Stimulated activated naive B cell treated with anti-CD40 and anti-IgM and Interleukin-4, amounts not matched to agents 10 μg/mL and 1 μg/mL and 100 μg/mL, for 72 hours (primary cell): ENCODE data around the gene ACOT13.
"Not testable (repeated sequence)": the region's sequence is repeated elsewhere in the genome, so short reads cannot be mapped to it uniquely, and the experiment has no call there.

Experiments
- ATAC-seq, 2 donors: fragments of 150-1000 bp; cut with Tn5 transposase; replicated peaks; 2 replicates each; pipeline ENCODE4 v1.10.0; 2021; ENCODE audit warnings: moderate library complexity in 1 of 2
- DNase-seq: peaks from one replicate; pipeline ENCODE4 v3.0.0; 2021
- H3K27ac Mint-ChIP-seq: one replicate; pipeline ENCODE4 v1.8.0; 2022; ENCODE audit warnings: mild to moderate bottlenecking, mixed read lengths
- H3K27me3 Mint-ChIP-seq, 2 donors: one replicate each; pipeline ENCODE4 v1.8.0; 2022; ENCODE audit warnings: mixed read lengths in 2 of 2
- H3K36me3 Mint-ChIP-seq, 2 donors: one replicate each; pipeline ENCODE4 v1.8.0; 2022; ENCODE audit warnings: mixed read lengths in 2 of 2, mild to moderate bottlenecking in 1 of 2
- H3K4me1 Mint-ChIP-seq, 2 donors: one replicate each; pipeline ENCODE4 v1.8.0; 2022; ENCODE audit warnings: mixed read lengths in 2 of 2, mild to moderate bottlenecking in 1 of 2
- H3K4me3 Mint-ChIP-seq, 2 donors: one replicate each; pipeline ENCODE4 v1.8.0; 2022; ENCODE audit warnings: mild to moderate bottlenecking in 2 of 2, mixed read lengths in 2 of 2, moderate library complexity in 1 of 2
- H3K9me3 Mint-ChIP-seq, 2 donors: one replicate each; pipeline ENCODE4 v1.8.0; 2022; ENCODE audit warnings: mixed read lengths in 2 of 2, mild to moderate bottlenecking in 1 of 2

Gene ACOT13

DNA sequence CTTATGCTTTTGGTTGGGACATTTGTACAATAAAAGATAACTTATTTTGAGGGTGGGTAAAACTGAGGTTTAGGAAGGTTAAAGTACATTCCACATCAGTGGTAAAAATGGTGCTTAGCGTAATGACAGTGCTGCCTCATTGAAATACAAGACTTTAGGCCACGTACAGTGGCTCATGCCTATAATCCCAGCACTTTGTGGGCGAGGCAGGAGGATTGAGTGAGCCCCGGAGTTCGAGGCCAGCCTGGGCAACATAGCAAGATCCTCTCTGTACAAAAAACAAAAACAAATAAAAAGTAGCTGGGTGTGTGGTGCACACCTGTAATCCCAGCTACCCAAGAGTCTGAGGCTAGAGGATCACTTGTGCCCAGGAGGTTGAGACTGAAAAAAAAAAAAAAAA, 18.6 kb upstream of the ACOT13 start:
- no peak overlapping the region for H3K4me3 Mint-ChIP-seq
- no peak overlapping the region for H3K27ac Mint-ChIP-seq
- H3K27me3 Mint-ChIP-seq, result no peaks in the 10 kb centered on the region
- H3K36me3 Mint-ChIP-seq, result peaks cover 3 to 12% of the 10 kb centered on the region in 2 donors
- DNase-seq (no peak), ATAC-seq (no peak)
- no peaks in the 10 kb centered on the region for H3K9me3 Mint-ChIP-seq
- peaks cover 10 to 17% of the 10 kb centered on the region in 2 donors for H3K4me1 Mint-ChIP-seq

DNA sequence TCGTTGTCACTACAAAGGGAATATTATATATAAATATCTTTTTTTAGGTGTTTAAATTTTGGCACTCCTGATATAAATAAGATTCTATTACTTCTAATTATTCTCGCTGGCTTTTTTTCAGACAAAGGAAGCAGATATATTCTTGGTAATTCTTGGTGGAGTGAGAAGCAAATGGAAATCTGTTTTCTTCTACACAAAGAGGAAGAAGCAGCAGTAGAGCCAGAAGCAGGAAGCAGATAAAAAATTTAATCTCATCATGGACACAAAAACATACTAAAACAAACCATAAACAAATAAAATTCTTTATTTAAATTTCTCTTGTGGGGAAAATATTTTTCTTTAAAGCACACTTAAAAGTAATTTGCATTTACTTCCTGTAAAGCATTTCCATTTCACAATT, 17.2 kb upstream of the ACOT13 start:
- no peak overlapping the region for H3K27ac Mint-ChIP-seq

DNA sequence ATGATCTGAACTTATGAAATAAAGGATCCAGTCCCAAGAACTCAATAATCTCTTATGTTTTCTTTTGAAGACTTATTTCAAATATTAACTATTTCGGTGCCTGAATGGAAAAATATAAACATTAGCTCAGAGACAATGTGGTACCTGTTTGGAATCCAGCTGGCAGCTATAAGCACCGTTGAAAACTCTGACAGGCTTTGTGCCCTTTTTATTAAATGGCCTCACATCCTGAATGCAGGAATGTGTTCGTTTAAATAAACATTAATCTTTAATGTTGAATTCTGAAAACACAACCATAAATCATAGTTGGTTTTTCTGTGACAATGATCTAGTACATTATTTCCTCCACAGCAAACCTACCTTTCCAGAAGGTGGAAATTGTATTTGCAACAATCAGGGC, 16.5 kb upstream of the ACOT13 start:
- peaks cover 6 to 19% of the 10 kb centered on the region in 2 donors for H3K36me3 Mint-ChIP-seq
- H3K9me3 Mint-ChIP-seq, result no peaks in the 10 kb centered on the region
- ATAC-seq, result no peak

More for the DNA sequence above, 17.2 kb upstream of the ACOT13 start:
- no peak for DNase-seq
- Mint-ChIP-seq H3K4me3 (no peak overlapping the region), H3K27me3 (no peaks in the 10 kb centered on the region), H3K36me3 (peaks cover 6 to 19% of the 10 kb centered on the region in 2 donors), H3K4me1 (peaks cover 10 to 17% of the 10 kb centered on the region in 2 donors), H3K9me3 (no peaks in the 10 kb centered on the region)
- ATAC-seq, result no peak

DNA sequence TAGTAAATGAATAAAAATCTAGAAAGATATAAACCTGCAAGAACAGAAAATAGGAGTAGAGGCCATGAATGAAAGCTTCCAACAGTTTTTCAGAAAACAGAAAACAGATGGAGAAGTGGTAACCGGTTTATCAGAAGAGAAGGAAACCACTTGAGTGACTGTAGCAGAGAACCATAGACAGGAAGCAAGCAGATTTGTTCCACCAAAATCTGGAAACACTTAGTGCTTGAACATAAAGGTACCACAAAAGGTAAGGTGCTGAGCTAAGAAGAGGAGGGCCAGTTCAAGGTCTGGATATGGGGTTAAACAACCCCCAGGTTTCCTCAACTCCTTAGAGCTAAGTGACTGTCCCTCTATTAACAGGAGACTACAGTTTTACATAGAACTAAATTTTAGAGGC, 11.7 kb upstream of the ACOT13 start:
- no peak overlapping the region for H3K4me3 Mint-ChIP-seq
- H3K27ac Mint-ChIP-seq, result no peak overlapping the region
- peaks cover 8 to 12% of the 10 kb centered on the region in 2 donors for H3K4me1 Mint-ChIP-seq
- ATAC-seq (no peak), DNase-seq (no peak)
- H3K36me3 Mint-ChIP-seq, result peaks cover 12 to 46% of the 10 kb centered on the region in 2 donors
- no peaks in the 10 kb centered on the region for H3K9me3 Mint-ChIP-seq
- H3K27me3 Mint-ChIP-seq, result no peaks in the 10 kb centered on the region

More for the DNA sequence above, 16.5 kb upstream of the ACOT13 start:
- Mint-ChIP-seq H3K27ac (no peak overlapping the region), H3K27me3 (no peaks in the 10 kb centered on the region), H3K4me1 (peaks cover 8 to 15% of the 10 kb centered on the region in 2 donors), H3K4me3 (no peak overlapping the region)
- DNase-seq, result no peak

DNA sequence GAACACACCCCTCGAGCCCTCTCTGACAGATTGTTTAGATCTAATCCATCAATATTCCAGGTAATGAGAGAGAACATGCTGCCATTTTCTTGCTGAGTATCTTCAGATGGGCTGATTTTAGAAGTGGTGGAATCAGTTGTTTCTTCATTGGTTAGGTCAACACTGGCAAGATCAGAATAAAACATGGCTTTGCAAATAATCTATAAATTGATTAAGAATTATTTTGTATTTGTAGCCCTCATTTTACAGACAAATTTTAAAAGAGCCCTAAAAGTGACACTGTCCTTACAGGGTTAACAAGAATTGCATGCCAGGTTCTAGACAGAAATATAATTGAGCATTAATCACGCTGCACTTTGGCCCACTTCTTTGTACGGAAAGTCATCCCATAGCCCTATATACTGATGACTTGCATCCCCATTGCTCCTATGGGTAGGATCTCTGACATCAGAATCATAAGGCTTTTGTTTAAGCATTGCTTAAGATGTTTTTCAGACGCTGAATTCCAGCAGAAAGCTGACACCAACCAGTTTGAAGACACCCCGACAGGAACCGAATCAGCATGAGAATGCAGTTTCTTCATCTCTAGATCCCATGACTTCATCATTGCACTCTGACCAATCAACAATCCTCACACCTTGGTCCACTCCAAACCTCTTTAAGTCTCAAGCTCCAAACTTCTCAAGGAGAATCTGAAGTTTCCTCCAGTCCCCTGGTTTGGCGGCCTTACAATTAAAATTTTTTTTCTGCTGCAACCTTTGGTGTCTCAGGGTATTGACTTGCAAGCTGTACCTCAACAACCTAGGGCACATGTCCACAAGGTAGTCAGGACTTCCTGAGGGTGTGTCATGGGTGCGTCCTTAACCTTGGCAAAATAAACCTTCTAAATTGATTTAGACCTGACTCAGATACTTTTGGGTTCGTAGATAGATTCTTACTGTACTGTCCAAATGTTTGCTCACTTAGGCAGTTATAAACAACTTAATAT, 8.0 kb upstream of the ACOT13 start:
- DNase-seq (no peak), ATAC-seq (no peak)
- Mint-ChIP-seq H3K36me3 (peaks cover 26 to 55% of the 10 kb centered on the region in 2 donors), H3K9me3 (no peaks in the 10 kb centered on the region), H3K4me1 (peaks cover 10 to 36% of the 10 kb centered on the region in 2 donors), H3K27me3 (no peaks in the 10 kb centered on the region), H3K27ac (peak overlapping the region; percentile 37), H3K4me3 (no peak overlapping the region)

DNA sequence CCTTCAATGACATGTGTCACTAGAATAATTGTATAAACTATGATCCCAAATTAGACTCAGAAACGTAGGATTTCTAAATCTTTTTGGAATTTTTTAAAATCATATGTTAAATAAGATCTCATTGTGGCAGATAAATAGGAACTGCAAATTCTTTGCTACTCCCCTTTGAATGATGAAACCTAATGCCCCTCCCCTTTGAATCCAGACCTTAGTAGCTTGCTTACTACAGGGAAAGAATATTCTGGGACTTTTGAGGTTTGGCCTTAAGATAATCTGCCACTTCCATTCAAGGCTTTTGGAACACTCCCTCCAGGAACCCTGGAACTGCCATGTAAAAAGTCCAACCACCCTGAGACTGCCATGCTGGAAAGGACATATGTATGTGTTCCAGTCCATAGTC, 7.3 kb upstream of the ACOT13 start:
- H3K4me1 Mint-ChIP-seq, result peaks cover 11 to 41% of the 10 kb centered on the region in 2 donors
- H3K9me3 Mint-ChIP-seq, result no peaks in the 10 kb centered on the region
- H3K27me3 Mint-ChIP-seq, result no peaks in the 10 kb centered on the region
- peak overlapping the region; percentile 37 for H3K27ac Mint-ChIP-seq
- H3K4me3 Mint-ChIP-seq, result no peak overlapping the region
- H3K36me3 Mint-ChIP-seq, result peaks cover 26 to 55% of the 10 kb centered on the region in 2 donors
- DNase-seq, result no peak
- no peak for ATAC-seq

DNA sequence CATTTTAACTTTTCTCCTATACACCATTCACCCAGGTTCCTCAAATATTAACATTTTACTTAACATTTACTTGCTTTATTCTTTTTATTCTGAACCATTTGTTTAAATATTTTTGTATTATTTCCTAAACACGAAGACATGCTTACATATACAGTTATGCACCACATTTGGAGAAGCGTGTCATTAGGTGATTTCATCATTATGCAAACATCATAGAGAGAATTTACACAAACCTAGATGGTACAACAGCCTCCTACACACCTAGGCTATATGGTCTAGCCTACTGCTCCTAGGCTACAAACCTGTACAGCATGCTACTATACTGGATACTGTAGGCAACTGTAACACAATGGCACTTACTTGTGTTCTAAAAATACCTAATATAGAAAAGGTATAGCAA, 6.8 kb upstream of the ACOT13 start:
- no peaks in the 10 kb centered on the region for H3K27me3 Mint-ChIP-seq
- H3K4me3 Mint-ChIP-seq, result no peak overlapping the region
- H3K36me3 Mint-ChIP-seq, result peaks cover 28 to 58% of the 10 kb centered on the region in 2 donors
- peaks cover 15 to 46% of the 10 kb centered on the region in 2 donors for H3K4me1 Mint-ChIP-seq
- no peaks in the 10 kb centered on the region for H3K9me3 Mint-ChIP-seq
- H3K27ac Mint-ChIP-seq, result no peak overlapping the region
- DNase-seq (no peak), ATAC-seq (no peak)

DNA sequence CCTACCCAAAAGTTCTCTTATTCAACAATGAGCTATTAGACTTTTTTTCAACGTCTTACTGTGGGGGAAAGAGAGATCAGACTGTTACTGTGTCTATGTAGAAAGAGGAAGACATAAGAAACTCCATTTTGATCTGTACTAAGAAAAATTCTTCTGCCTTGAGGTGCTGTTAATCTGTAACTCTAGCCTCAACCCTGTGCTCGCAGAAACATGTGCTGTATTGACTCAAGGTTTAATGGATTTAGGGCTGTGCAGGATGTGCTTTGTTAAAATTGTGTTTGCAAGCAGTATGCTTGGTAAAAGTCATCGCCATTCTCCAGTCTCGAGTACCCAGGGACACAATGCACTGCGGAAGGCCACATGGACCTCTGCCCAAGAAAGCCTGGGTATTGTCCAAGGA, 5.1 kb upstream of the ACOT13 start:
- Mint-ChIP-seq H3K36me3 (peaks cover 22 to 45% of the 10 kb centered on the region in 2 donors), H3K4me1 (peaks cover 13 to 42% of the 10 kb centered on the region in 2 donors)
- H3K4me3 Mint-ChIP-seq, H3K27me3 Mint-ChIP-seq, ATAC-seq, H3K9me3 Mint-ChIP-seq, DNase-seq, H3K27ac Mint-ChIP-seq: not testable (repeated sequence)

DNA sequence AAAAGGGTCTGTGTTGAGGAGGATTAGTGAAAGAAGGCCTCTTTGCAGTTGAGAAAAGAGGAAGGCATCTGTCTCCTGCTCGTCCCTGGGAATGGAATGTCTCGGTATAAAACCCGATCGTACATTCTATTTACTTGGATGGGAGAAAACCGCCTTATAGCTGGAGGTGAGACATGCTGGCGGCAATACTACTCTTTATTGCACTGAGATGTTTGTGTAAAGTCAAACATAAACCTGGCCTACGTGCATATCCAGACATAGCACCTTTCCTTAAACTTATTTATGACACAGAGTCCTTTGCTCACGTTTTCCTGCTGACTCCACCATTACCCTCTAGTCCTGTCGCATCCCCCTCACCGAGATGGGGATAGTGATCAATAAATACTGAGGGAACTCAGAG, 4.6 kb upstream of the ACOT13 start:
- no peak overlapping the region for H3K27ac Mint-ChIP-seq
- no peaks in the 10 kb centered on the region for H3K27me3 Mint-ChIP-seq

DNA sequence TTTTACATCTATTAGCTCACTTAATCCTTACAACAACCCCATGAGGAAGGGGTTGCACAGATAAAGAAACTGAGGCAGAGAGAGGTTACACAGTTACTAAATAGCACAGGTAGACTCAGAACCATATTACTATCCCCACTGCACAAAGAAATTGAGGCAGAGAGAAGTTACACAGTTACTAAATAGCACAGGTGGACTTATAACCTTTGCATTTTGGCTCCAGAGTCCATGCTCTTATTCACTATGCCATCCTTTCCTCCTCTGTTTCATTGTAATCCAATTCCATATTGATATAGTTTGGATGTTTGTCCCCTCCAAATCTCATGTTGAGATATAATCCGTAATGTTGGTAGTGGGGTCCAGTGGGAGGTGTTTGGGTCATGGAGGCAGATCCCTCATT, 3.7 kb upstream of the ACOT13 start:
- peaks cover 22 to 41% of the 10 kb centered on the region in 2 donors for H3K36me3 Mint-ChIP-seq

More for the DNA sequence above, 4.6 kb upstream of the ACOT13 start:
- Mint-ChIP-seq H3K4me1 (peaks cover 13 to 42% of the 10 kb centered on the region in 2 donors), H3K36me3 (peaks cover 22 to 46% of the 10 kb centered on the region in 2 donors), H3K9me3 (no peaks in the 10 kb centered on the region), H3K4me3 (no peak overlapping the region)
- ATAC-seq (no peak), DNase-seq (no peak)

DNA sequence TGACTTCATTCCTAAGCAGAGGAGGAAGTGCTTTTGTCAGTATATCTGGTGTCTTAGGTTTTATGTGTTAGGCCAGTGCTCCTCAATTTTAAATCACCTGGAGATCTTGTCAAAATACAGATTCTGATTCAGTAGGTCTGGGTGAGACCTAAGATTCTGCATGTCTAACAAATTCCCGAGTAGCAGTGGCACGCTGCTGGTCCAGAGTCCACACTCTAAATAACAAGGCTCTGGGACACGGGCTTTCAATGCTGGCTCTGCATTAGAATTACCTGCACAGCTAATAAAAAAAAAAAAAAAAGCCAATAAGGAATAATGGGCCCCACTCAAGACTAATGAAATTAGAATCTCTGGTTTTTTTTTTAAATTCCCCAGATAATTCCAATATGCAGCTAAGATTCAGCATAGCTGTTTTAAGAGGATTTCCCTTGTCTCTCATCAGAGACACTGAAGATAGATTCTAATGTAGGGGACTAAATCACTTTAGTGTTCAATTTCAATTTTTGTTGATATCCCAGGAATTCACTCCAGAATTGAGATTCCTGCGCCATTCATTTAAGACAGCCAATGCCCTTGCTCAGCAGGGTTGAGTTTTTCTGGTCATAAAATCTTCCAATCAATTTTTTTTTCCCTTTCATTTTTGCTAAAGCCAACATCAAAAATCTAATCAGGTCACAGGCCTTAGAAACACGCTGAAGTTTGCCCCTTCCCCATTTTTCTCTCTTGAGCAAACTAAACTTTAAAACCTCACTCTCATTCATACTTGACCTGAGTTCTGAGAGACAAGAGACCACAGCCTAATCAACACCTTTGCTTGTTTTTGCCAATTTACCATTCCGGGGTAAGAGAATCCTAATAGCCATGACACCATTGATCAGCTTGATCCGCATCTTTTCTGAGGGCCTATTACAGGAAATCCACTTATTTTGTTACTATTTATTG, 2.6 kb upstream of the ACOT13 start:
- H3K36me3 Mint-ChIP-seq, result peaks cover 25 to 45% of the 10 kb centered on the region in 2 donors
- no peak for DNase-seq
- peaks cover 18 to 59% of the 10 kb centered on the region in 2 donors for H3K4me1 Mint-ChIP-seq
- no peak for ATAC-seq
- H3K9me3 Mint-ChIP-seq, result no peaks in the 10 kb centered on the region
- peak overlapping the region; percentile 9 for H3K27ac Mint-ChIP-seq
- no peaks in the 10 kb centered on the region for H3K27me3 Mint-ChIP-seq
- peak overlapping the region in 1 of 2 donors; percentile 25 for H3K4me3 Mint-ChIP-seq

More for the DNA sequence above, 3.7 kb upstream of the ACOT13 start:
- no peak overlapping the region for H3K4me3 Mint-ChIP-seq
- H3K9me3 Mint-ChIP-seq, result no peaks in the 10 kb centered on the region
- no peak overlapping the region for H3K27ac Mint-ChIP-seq
- ATAC-seq, result no peak
- H3K4me1 Mint-ChIP-seq, result peaks cover 16 to 48% of the 10 kb centered on the region in 2 donors
- H3K27me3 Mint-ChIP-seq, result no peaks in the 10 kb centered on the region
- no peak for DNase-seq

DNA sequence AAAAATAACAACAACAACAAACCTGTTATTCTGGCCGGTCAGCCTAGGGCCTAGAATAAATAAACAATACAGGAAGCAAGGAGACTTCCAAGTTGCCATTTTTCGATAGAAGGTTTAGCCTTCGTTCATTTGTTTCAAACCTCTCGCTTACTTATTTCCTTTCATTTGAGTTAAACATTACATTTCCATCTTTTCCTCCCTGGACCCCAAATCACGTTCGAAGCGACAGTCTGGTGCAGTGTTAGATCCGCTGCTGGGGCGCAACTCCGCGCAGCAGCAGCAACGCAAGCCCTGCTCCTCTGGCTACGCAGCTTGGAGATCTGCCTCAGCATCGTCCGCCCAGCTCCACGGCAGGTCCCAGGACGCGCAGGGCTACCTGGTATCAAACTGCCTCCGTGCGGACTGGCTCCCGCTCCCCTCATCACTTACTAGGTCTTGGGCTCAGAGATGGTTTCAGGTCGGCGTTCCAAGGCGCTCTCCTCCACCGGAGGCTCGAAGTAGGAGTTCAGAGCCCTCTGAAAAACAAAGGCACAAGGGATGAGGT, 708 bp upstream of the ACOT13 start:
- peak overlapping the region; percentile 94 to 99 for H3K4me3 Mint-ChIP-seq
- peak; percentile 58 to 60 for ATAC-seq
- H3K27ac Mint-ChIP-seq, result peak overlapping the region; percentile 99
- peaks cover 30 to 54% of the 10 kb centered on the region in 2 donors for H3K36me3 Mint-ChIP-seq
- H3K4me1 Mint-ChIP-seq, result peaks cover 18 to 57% of the 10 kb centered on the region in 2 donors
- no peaks in the 10 kb centered on the region for H3K27me3 Mint-ChIP-seq
- peaks cover 0 to 3% of the 10 kb centered on the region in 2 donors for H3K9me3 Mint-ChIP-seq
- no peak for DNase-seq

DNA sequence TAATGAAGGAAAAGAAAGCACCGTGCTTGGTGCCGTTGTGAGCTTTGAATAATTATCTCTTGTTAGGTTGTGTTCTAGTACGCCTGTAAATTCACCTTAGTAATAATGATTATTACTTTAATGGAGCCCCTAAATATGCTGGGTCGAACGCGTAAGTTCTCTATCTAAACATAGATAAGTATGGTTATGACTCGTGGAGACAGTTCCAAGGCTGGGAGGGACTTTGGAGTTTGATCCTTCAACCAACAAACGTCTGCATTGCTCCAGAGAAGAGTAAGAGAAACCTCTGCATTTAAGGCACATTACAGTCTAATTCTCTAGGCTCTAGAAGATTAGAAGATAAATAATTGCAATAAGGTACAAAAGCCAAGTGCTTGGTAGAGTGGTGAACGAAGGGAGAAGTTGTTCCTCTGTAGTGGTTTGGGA, 514 bp downstream of the ACOT13 start:
- H3K27me3 Mint-ChIP-seq, result no peaks in the 10 kb centered on the region
- peaks cover 0 to 3% of the 10 kb centered on the region in 2 donors for H3K9me3 Mint-ChIP-seq
- ATAC-seq, result peak; percentile 4 to 7
- H3K36me3 Mint-ChIP-seq, result peaks cover 24 to 44% of the 10 kb centered on the region in 2 donors
- H3K4me3 Mint-ChIP-seq, result peak overlapping the region; percentile 94 to 99
- peak overlapping the region; percentile 99 for H3K27ac Mint-ChIP-seq
- DNase-seq, result no peak
- peaks cover 18 to 49% of the 10 kb centered on the region in 2 donors for H3K4me1 Mint-ChIP-seq
